IMR-90 (cell line): ENCODE measurements around the gene AEN. TPM values are rescaled to one million over a fixed set of nuclear protein-coding genes. Genes with fewer than 3 reads are reported as not detected.

Experiments used
- ATAC-seq: fragments of 200-7000 bp; cut with Tn5 transposase; 2 replicates; pipeline ENCODE4 v1.9.1; 2020; ENCODE audit warnings: low read depth, mild to moderate bottlenecking, moderate library complexity
- BruUV-seq: library from RNA; stranded (reverse); fragments of 400-500 nt; replicated peaks from 2 replicates; lab custom pipeline; 2021; lab: Mats Ljungman, UMichigan
- CTCF ChIA-PET: fragments of 300-600 bp; formaldehyde crosslinking; extraction: SDS; loops from one replicate; lab custom pipeline; 2021; ENCODE audit warnings: antibody characterized with exemption; lab: Yijun Ruan, JAX
- POLR2A ChIA-PET: fragments of 300-600 bp; sonication (Branson Sonifier 250); formaldehyde crosslinking; loops from one replicate; lab custom pipeline; 2022; ENCODE audit warnings: antibody characterized with exemption; ENCODE audit not compliant: unreplicated experiment; lab: Charles Lee
- DNase-seq: peaks from one replicate; pipeline ENCODE4 v3.0.0; 2013
- H2AFZ ChIP-seq: replicated peaks from 2 replicates; pipeline ENCODE3; 2013; ENCODE audit warnings: low read length, mild to moderate bottlenecking; ENCODE audit not compliant: poor library complexity
- H2AK5ac ChIP-seq: 2 replicates; pipeline ENCODE4 v1.6.1; 2013; ENCODE audit warnings: low read depth, low read length, inconsistent platforms
- H2AK9ac ChIP-seq: replicated peaks from 2 replicates; pipeline ENCODE3; 2013; ENCODE audit warnings: mild to moderate bottlenecking, low read depth, low read length, moderate library complexity; ENCODE audit not compliant: poor library complexity
- H2BK120ac ChIP-seq: 2 replicates; pipeline ENCODE4 v1.6.1; 2013; ENCODE audit warnings: low read depth, low read length, inconsistent platforms
- H2BK15ac ChIP-seq: 3 replicates; pipeline ENCODE4 v1.6.1; 2013; ENCODE audit warnings: low read depth, low read length, inconsistent platforms
- H2BK20ac ChIP-seq: 2 replicates; pipeline ENCODE4 v1.6.1; 2013; ENCODE audit warnings: low read depth, mild to moderate bottlenecking, inconsistent platforms, low read length, moderate library complexity
- H2BK5ac ChIP-seq: 2 replicates; pipeline ENCODE4 v1.6.1; 2013; ENCODE audit warnings: mild to moderate bottlenecking, low read depth, low read length, inconsistent platforms; ENCODE audit not compliant: poor library complexity, severe bottlenecking
- H3K14ac ChIP-seq: replicated peaks from 2 replicates; pipeline ENCODE4 v1.6.1; 2013; ENCODE audit warnings: low read depth, low read length, inconsistent platforms
- H3K18ac ChIP-seq: 2 replicates; pipeline ENCODE4 v1.6.1; 2013; ENCODE audit warnings: low read depth, low read length, control low read depth
- H3K23ac ChIP-seq: 2 replicates; pipeline ENCODE4 v1.6.1; 2013; ENCODE audit warnings: low read depth, low read length, inconsistent platforms
- H3K27ac ChIP-seq: 2 replicates; pipeline ENCODE4 v1.5.1; 2013; ENCODE audit warnings: mild to moderate bottlenecking, control low read depth, low read length; ENCODE audit not compliant: insufficient read depth
- H3K27me3 ChIP-seq: 2 replicates; pipeline ENCODE4 v1.6.1; 2013; ENCODE audit warnings: low read length; ENCODE audit not compliant: control insufficient read depth, insufficient read depth
- H3K36me3 ChIP-seq: 2 replicates; pipeline ENCODE4 v1.6.1; 2013; ENCODE audit warnings: low read length, mixed read lengths; ENCODE audit not compliant: control insufficient read depth, insufficient read depth
- H3K4ac ChIP-seq: 2 replicates; pipeline ENCODE4 v1.6.1; 2013; ENCODE audit warnings: low read depth, low read length, inconsistent platforms
- H3K4me1 ChIP-seq: 2 replicates; pipeline ENCODE4 v1.6.1; 2013; ENCODE audit warnings: low read length, mixed read lengths; ENCODE audit not compliant: control insufficient read depth, insufficient read depth
- H3K4me2 ChIP-seq: 2 replicates; pipeline ENCODE4 v1.6.1; 2013; ENCODE audit warnings: low read depth, mild to moderate bottlenecking, control low read depth, low read length, moderate library complexity
- H3K4me3 ChIP-seq: 2 replicates; pipeline ENCODE4 v1.5.1; 2013; ENCODE audit warnings: low read depth, mild to moderate bottlenecking, control low read depth, low read length, moderate library complexity; ENCODE audit not compliant: insufficient read depth
- H3K56ac ChIP-seq: 2 replicates; pipeline ENCODE4 v1.6.1; 2013; ENCODE audit warnings: low read length, inconsistent platforms; ENCODE audit not compliant: insufficient read depth; ENCODE audit errors: extremely low read depth
- H3K79me1 ChIP-seq, 2 experiments: 2 replicates each; pipeline ENCODE4 v1.6.1; 2013; ENCODE audit warnings: low read length in 2 of 2, inconsistent platforms in 1 of 2, low read depth in 1 of 2
- H3K9ac ChIP-seq: 2 replicates; pipeline ENCODE4 v1.6.1; 2013; ENCODE audit warnings: low read depth, low read length, control low read depth
- H3K9me1 ChIP-seq: 2 replicates; pipeline ENCODE4 v1.6.1; 2013; ENCODE audit warnings: low read length, inconsistent platforms; ENCODE audit not compliant: insufficient read depth
- H3K9me3 ChIP-seq: 2 replicates; pipeline ENCODE4 v1.6.1; 2013; ENCODE audit warnings: low read length; ENCODE audit not compliant: control insufficient read depth, insufficient read depth
- H4K20me1 ChIP-seq: 2 replicates; pipeline ENCODE4 v1.6.1; 2013; ENCODE audit warnings: low read length, inconsistent platforms; ENCODE audit not compliant: insufficient read depth
- H4K5ac ChIP-seq: 2 replicates; pipeline ENCODE4 v1.6.1; 2013; ENCODE audit warnings: mild to moderate bottlenecking, low read depth, low read length, control low read depth
- H4K8ac ChIP-seq, 2 experiments: 2 replicates each; pipeline ENCODE4 v1.6.1; 2013; ENCODE audit warnings: low read depth in 2 of 2, low read length in 2 of 2, control low read depth in 1 of 2, inconsistent platforms in 1 of 2
- H4K91ac ChIP-seq: 2 replicates; pipeline ENCODE4 v1.6.1; 2013; ENCODE audit warnings: low read depth, low read length, inconsistent platforms; ENCODE audit not compliant: insufficient read depth
- BHLHE40 ChIP-seq: fragments of 150-350 bp; IDR thresholded peaks from 2 replicates; pipeline ENCODE4 v1.6.1; 2016; ENCODE audit warnings: mild to moderate bottlenecking, low read depth, low read length
- CHD1 ChIP-seq: IDR thresholded peaks from 2 replicates; pipeline ENCODE4 v1.6.1; 2012; ENCODE audit warnings: low read depth, low read length, improper control_type of control experiment
- ELK1 ChIP-seq: fragments of 150-350 bp; IDR thresholded peaks from 2 replicates; pipeline ENCODE4 v1.6.1; 2016; ENCODE audit warnings: low read depth, mild to moderate bottlenecking, low read length, moderate library complexity, borderline replicate concordance
- FOS ChIP-seq: fragments of 150-350 bp; IDR thresholded peaks from 2 replicates; pipeline ENCODE4 v1.6.1; 2016; ENCODE audit warnings: low read depth, low read length
- RAD21 ChIP-seq: IDR thresholded peaks from 2 replicates; pipeline ENCODE4 v1.6.1; 2012; ENCODE audit warnings: low read length, improper control_type of control experiment
- SMC3 ChIP-seq: fragments of 150-350 bp; IDR thresholded peaks from 2 replicates; pipeline ENCODE4 v1.6.1; 2016; ENCODE audit warnings: low read depth, mild to moderate bottlenecking, antibody characterized with exemption, low read length, moderate library complexity
- WGBS, 2 experiments: methylation state at CpG; one replicate each; pipeline versions ENCODE4 v1.1.5 to v1.1.7; 2013; ENCODE audit warnings: missing lambda C conversion rate in 2 of 2; ENCODE audit not compliant: insufficient read length in 1 of 2; ENCODE audit errors: extremely low coverage in 2 of 2; 5-methylcytosine and 5-hydroxymethylcytosine counted together
- dilution Hi-C: fragments of 300-500 bp; cut with HindIII; formaldehyde crosslinking; loops from one replicate; pipeline ENCODE4 v1.14.3; 2018; ENCODE audit warnings: low sequenced_read_pairs; ENCODE audit not compliant: unreplicated experiment
- in situ Hi-C: fragments of 300-500 bp; cut with MboI; formaldehyde crosslinking; loops from 3 replicates; pipeline ENCODE4 v1.14.3; 2019; ENCODE audit warnings: low sequenced_read_pairs, inconsistent platforms, mixed read lengths
- intact Hi-C: fragments of 100-400 bp; cut with micrococcal nuclease; formaldehyde crosslinking; loops from 2 replicates; pipeline ENCODE4 v1.10.0; 2022
- polyA plus RNA-seq, 3 experiments: library from polyadenylated mRNA; depleted of rRNA; stranded (reverse); fragments of >200 nt; gene quantifications; 2 replicates each; pipeline ENCODE4 v1.2.3, GENCODE V29; 2012; ENCODE audit warnings: low replicate concordance in 1 of 3
- total RNA-seq: library from RNA; depleted of rRNA; stranded (reverse); fragments of >200 nt; gene quantifications from 2 replicates; pipeline ENCODE4 v1.2.3, GENCODE V29; 2012
- TF ChIP-seq, protein P1 (sequence below): fragments of 150-350 bp; IDR thresholded peaks from 2 replicates; pipeline ENCODE4 v1.6.1; 2017; ENCODE audit warnings: mild to moderate bottlenecking, antibody characterized with exemption, low read length, low read depth
- TF ChIP-seq, protein P2 (sequence below): conservative IDR thresholded peaks from 2 replicates; pipeline ENCODE4 v1.5.1; 2012; ENCODE audit warnings: mild to moderate bottlenecking, low read depth, low read length, improper control_type of control experiment

AEN gene
- total and polyA plus RNA-seq, 2 of the 4 experiments (the other 2 are of a cell fraction): 48.6 to 85.5 TPM

DNA sequence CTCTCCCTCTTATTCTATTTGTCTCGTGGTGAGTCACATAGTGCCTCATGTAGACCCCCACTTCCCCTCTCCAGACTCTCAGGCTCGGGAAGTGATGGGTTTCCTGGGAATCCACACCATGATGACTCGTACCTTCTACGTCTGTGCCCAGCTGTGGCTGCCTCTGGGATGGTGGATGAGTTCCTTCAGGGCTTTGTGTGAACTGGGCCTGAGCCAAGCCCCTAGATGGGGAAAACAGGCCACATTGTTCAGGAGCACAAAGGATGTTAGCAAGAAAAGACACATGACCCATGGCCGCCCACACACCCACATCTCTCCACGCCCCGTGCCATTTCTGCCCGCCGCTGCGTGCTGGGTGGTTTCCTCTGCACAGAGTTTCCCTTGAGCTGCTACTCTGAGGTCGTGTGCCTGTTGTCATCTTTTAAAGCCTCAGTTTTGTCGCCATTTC, 28.2 kb downstream of the AEN start:
- peak overlapping the region; percentile 81; the same call in 1 of the 2 replicates for H2BK120ac ChIP-seq
- intact Hi-C loops: no loop called here
- peak overlapping the region; percentile 87 for H2BK20ac ChIP-seq
- H3K14ac ChIP-seq: peak overlapping the region; percentile 73; the same call in 1 of the 2 replicates
- H3K23ac ChIP-seq: peak overlapping the region; percentile 80; the same call in 1 of the 2 replicates
- WGBS, 2 experiments: 68% methylated on average over 6 of the region's 12 CpGs; no CpG with 5 or more reads in 1 of the 2 experiments
- H2BK15ac ChIP-seq: 0 out of 3 replicates have a peak overlapping the region, but pooled peaks have one; percentile 35
- no peaks in the 10 kb centered on the region for H3K79me1 ChIP-seq
- peak overlapping the region; percentile 19; the same call in 1 of the 2 replicates for H4K5ac ChIP-seq
- H3K27ac ChIP-seq: peak overlapping the region; percentile 28
- H3K56ac ChIP-seq: no peak overlapping the region
- H2AK5ac ChIP-seq: peak overlapping the region; percentile 97
- H3K18ac ChIP-seq: peak overlapping the region; percentile 24; the same call in 1 of the 2 replicates
- DNase-seq (peak; percentile 99), ATAC-seq (peak; percentile 75)
- H3K27me3 ChIP-seq: no peaks in the 10 kb centered on the region
- dilution Hi-C loops: no loop called here
- no peaks in the 10 kb centered on the region for H4K20me1 ChIP-seq
- ChIA-PET POLR2A (no interaction called here), CTCF (interaction anchor here (1.0 kb wide), 1 partner anchor 11 kb away, joined by 3 read pairs; the partner anchor contains the start of gene ISG20)
- no peak overlapping the region for H3K4me2 ChIP-seq
- peak overlapping the region; percentile 82 for H2AFZ ChIP-seq
- H3K4ac ChIP-seq: peak overlapping the region; percentile 91
- H3K4me1 ChIP-seq: peaks cover 15% of the 10 kb centered on the region
- H2AK9ac ChIP-seq: peak overlapping the region; percentile 91
- no peaks in the 10 kb centered on the region for H3K36me3 ChIP-seq
- H4K8ac ChIP-seq: peak overlapping the region; percentile 1 to 56; a peak in 1 of 4 replicates
- no peak overlapping the region for H3K9ac ChIP-seq
- no TSS peak for BruUV-seq
- TF ChIP-seq BHLHE40 (0 out of 2 replicates have a peak, but pooled peaks have one; percentile 25), SMC3 (no peak), CHD1 (no peak), FOS (peak; percentile 85), RAD21 (no peak), ELK1 (no peak)
- TF ChIP-seq, protein P1, sequence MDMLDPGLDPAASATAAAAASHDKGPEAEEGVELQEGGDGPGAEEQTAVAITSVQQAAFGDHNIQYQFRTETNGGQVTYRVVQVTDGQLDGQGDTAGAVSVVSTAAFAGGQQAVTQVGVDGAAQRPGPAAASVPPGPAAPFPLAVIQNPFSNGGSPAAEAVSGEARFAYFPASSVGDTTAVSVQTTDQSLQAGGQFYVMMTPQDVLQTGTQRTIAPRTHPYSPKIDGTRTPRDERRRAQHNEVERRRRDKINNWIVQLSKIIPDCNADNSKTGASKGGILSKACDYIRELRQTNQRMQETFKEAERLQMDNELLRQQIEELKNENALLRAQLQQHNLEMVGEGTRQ: peak; percentile 43
- TF ChIP-seq, protein P2, sequence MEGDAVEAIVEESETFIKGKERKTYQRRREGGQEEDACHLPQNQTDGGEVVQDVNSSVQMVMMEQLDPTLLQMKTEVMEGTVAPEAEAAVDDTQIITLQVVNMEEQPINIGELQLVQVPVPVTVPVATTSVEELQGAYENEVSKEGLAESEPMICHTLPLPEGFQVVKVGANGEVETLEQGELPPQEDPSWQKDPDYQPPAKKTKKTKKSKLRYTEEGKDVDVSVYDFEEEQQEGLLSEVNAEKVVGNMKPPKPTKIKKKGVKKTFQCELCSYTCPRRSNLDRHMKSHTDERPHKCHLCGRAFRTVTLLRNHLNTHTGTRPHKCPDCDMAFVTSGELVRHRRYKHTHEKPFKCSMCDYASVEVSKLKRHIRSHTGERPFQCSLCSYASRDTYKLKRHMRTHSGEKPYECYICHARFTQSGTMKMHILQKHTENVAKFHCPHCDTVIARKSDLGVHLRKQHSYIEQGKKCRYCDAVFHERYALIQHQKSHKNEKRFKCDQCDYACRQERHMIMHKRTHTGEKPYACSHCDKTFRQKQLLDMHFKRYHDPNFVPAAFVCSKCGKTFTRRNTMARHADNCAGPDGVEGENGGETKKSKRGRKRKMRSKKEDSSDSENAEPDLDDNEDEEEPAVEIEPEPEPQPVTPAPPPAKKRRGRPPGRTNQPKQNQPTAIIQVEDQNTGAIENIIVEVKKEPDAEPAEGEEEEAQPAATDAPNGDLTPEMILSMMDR: no peak
- no peaks in the 10 kb centered on the region for H3K9me3 ChIP-seq
- no peak overlapping the region for H3K4me3 ChIP-seq
- H2BK5ac ChIP-seq: peak overlapping the region; percentile 30
- H3K9me1 ChIP-seq: peaks cover 15% of the 10 kb centered on the region
- in situ Hi-C loops: no loop called here
- H4K91ac ChIP-seq: peak overlapping the region; percentile 44; the same call in 1 of the 2 replicates
